Activated CD4-positive, alpha-beta T cell treated with anti-CD3 and anti-CD28 coated beads, Interleukin-2, amount 10 ng/mL, durations not matched to agents 24 days and 14 days (primary cell): ENCODE results near the gene MT1G. TPM values are rescaled to one million over a fixed set of nuclear protein-coding genes. Genes with fewer than 3 reads are reported as not detected.

Source experiments
- DNase-seq: peaks from one replicate; pipeline ENCODE4 v3.0.0; 2022
- H3K27ac Mint-ChIP-seq: one replicate; pipeline ENCODE4 v1.8.0; 2022; ENCODE audit warnings: mild to moderate bottlenecking, mixed read lengths
- H3K27me3 Mint-ChIP-seq: one replicate; pipeline ENCODE4 v1.8.0; 2022; ENCODE audit warnings: mixed read lengths
- H3K36me3 Mint-ChIP-seq: one replicate; pipeline ENCODE4 v1.8.0; 2022; ENCODE audit warnings: low read depth, mild to moderate bottlenecking, mixed read lengths
- H3K4me1 Mint-ChIP-seq: one replicate; pipeline ENCODE4 v1.8.0; 2021; ENCODE audit warnings: mixed read lengths
- H3K4me3 Mint-ChIP-seq: one replicate; pipeline ENCODE4 v1.8.0; 2022; ENCODE audit warnings: mild to moderate bottlenecking, moderate library complexity, mixed read lengths
- H3K9me3 Mint-ChIP-seq: one replicate; pipeline ENCODE4 v1.8.0; 2021; ENCODE audit warnings: mixed read lengths
- intact Hi-C: fragments of 100-400 bp; cut with micrococcal nuclease; formaldehyde crosslinking; loops from one replicate; pipeline ENCODE4 v1.15.1; 2023
- total RNA-seq: library from RNA; stranded (reverse); gene quantifications from 2 replicates; pipeline ENCODE4 v1.2.3, GENCODE V29; 2022

MT1G gene
- total RNA-seq, 1 donor from 2014 or later: 24.5 TPM

DNA sequence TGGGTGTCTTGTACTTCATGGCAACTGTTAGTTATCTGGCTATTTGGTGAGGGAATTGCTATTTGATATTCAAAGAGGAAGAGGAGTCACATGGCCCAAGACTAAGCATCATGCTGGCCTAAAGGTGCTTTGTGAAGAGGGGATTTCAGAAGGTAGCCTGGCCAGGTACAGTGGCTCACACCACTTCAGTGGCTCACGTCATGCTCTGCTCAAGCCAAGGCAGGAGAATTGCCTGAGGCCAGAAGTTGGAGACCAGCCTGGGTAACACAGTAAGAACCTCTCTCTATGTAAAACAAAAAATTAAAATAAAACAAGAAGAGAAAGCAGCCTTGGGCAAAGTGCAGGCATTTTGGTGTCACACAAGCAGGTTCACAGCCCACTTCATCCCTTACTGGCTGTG lies 22.6 kb downstream of the MT1G start:
- Mint-ChIP-seq H3K4me1 (peaks cover 20% of the 10 kb centered on the region), H3K9me3 (no peaks in the 10 kb centered on the region), H3K36me3 (no peaks in the 10 kb centered on the region), H3K27me3 (peaks cover 55% of the 10 kb centered on the region), H3K4me3 (no peak overlapping the region), H3K27ac (no peak overlapping the region)
- intact Hi-C loops: no loop called here
- no peak for DNase-seq

GRCh38 chr16:56643833-56644232 lies 24.0 kb downstream of the MT1G start:
- Mint-ChIP-seq H3K9me3 (no peaks in the 10 kb centered on the region), H3K4me3 (peak overlapping the region; percentile 81), H3K36me3 (no peaks in the 10 kb centered on the region), H3K4me1 (peaks cover 20% of the 10 kb centered on the region), H3K27me3 (peaks cover 62% of the 10 kb centered on the region), H3K27ac (peak overlapping the region; percentile 45)
- intact Hi-C loops: loop anchor here (1.0 to 2.0 kb wide), 3 partner anchors 19 to 39 kb away; partner anchors contain the start of gene MT1X
- no peak for DNase-seq

DNA sequence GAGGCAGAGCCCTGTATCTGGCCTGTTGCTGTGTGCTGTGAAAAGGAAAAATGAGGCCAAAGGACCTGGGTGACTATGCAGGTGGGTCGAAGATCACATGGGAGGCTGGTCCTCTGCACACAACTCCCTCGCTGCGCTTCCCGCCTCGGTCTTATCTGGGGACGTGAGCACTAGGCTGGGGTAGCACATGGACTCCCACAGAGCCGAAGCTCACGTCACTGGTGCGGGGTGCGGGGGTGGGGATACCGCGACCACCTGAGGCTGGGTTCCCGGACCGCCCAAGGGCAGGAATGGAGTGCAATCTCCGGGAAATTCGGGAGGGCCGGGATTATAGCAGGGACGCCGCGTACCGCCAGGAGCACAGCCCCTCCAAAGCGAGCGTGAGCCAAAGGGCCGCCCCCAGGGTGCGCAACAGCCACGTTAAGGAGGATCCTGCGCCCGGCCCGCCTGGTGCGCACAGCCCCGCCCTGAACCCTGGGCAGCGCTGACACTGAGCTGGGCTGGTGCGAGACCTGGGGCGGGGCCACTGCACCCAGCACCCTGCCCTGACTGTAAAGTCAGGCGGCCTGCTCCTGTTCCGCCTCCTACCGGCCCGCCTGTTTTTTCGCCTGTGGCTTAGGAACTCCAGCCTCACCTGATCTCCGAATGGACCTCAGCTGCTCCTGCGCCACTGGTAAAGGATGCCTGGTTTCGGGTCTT lies 24.6 kb downstream of the MT1G start:
- H3K4me3 Mint-ChIP-seq: peak overlapping the region; percentile 81
- H3K9me3 Mint-ChIP-seq: no peaks in the 10 kb centered on the region
- peaks cover 61% of the 10 kb centered on the region for H3K27me3 Mint-ChIP-seq
- peak; percentile 94 for DNase-seq
- H3K27ac Mint-ChIP-seq: peak overlapping the region; percentile 53
- H3K4me1 Mint-ChIP-seq: peaks cover 22% of the 10 kb centered on the region
- intact Hi-C loops: loop anchor here (1.0 to 2.0 kb wide), 3 partner anchors 20 to 40 kb away; partner anchors contain the start of gene MT1X
- no peaks in the 10 kb centered on the region for H3K36me3 Mint-ChIP-seq

DNA sequence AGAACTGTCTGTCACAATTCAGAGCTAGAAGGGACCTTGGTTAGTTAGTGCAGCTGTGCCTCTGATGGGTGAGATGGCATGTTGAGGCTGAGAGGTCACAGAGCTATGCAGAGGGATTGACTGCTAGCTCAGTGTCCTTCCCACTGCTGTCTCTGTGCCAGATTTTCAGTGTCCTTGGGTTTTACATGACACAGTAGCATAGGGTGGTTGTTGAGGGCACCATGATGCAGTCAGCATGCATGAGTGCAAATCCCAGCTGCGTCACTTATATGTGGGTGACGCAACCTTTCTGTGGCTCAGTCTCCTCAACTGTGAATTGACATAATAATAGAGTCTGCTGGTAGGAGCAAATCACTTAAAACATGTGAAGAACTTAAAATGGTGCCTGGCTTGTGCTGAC lies 26.7 kb downstream of the MT1G start:
- no peak for DNase-seq
- no peaks in the 10 kb centered on the region for H3K36me3 Mint-ChIP-seq
- H3K27me3 Mint-ChIP-seq: peaks cover 68% of the 10 kb centered on the region
- intact Hi-C loops: no loop called here
- no peak overlapping the region for H3K4me3 Mint-ChIP-seq
- no peaks in the 10 kb centered on the region for H3K9me3 Mint-ChIP-seq
- H3K27ac Mint-ChIP-seq: no peak overlapping the region
- peaks cover 27% of the 10 kb centered on the region for H3K4me1 Mint-ChIP-seq

DNA sequence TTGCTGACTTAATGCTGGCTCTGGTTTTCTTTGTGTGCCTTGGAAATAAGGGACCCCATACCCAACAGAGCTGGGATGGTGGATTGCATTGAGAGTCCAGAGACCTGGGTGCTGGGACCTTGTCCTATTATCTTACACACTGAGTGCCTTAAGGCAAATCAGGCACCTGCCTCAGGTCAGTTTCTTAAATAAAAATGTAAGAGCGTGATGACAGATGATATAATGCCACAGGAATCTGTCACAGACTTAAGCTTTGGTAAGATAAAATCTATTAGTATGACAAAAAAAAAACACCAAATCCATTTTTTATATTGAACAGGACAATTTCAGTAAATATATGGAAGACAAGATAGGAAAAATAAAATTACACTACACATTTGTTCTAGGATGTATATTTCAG lies 27.8 kb downstream of the MT1G start:
- no peak for DNase-seq
- H3K36me3 Mint-ChIP-seq: no peaks in the 10 kb centered on the region
- no peak overlapping the region for H3K27ac Mint-ChIP-seq
- intact Hi-C loops: no loop called here
- H3K4me1 Mint-ChIP-seq: peaks cover 34% of the 10 kb centered on the region
- no peaks in the 10 kb centered on the region for H3K9me3 Mint-ChIP-seq
- no peak overlapping the region for H3K4me3 Mint-ChIP-seq
- peaks cover 68% of the 10 kb centered on the region for H3K27me3 Mint-ChIP-seq

DNA sequence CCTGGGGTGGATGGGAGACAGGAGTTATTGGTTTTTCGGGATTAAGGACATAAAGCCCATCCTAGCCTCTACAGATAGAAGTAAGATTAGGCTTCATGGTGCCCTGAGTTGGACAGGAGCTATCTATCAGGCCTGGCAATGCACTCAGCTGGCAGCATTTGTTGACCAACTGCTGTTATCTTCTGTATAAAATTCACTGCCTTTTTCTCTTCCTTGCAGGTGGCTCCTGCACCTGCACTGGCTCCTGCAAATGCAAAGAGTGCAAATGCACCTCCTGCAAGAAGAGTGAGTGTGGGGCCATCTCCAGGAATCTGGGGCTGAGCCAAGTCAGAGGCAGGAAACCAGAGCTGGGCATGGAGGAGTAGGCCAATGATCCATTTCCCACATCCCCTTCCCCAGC lies 28.8 kb downstream of the MT1G start:
- H3K4me1 Mint-ChIP-seq: peaks cover 35% of the 10 kb centered on the region
- H3K36me3 Mint-ChIP-seq: peaks cover 3% of the 10 kb centered on the region
- no peak overlapping the region for H3K4me3 Mint-ChIP-seq
- DNase-seq: no peak
- intact Hi-C loops: no loop called here
- H3K27ac Mint-ChIP-seq: no peak overlapping the region
- H3K9me3 Mint-ChIP-seq: no peaks in the 10 kb centered on the region
- peaks cover 74% of the 10 kb centered on the region for H3K27me3 Mint-ChIP-seq

GRCh38 chr16:56637814-56638750 lies 29.8 kb downstream of the MT1G start, which contains the start of gene MT1A:
MT1A (plus strand) TSS chr16:56638666; CDS start chr16:56638739, 73 bp downstream.
- Mint-ChIP-seq H3K4me3 (peak within 1 kb of the TSS; percentile 82), H3K27me3 (peaks cover 82% of the 10 kb centered on the region), H3K27ac (no peak within 1 kb of the TSS), H3K36me3 (peaks cover 3% of the 10 kb centered on the region), H3K4me1 (peaks cover 30% of the 10 kb centered on the region), H3K9me3 (no peaks in the 10 kb centered on the region)
- intact Hi-C loops: no loop called here
- DNase-seq: peak; percentile 81

- Mint-ChIP-seq H3K9me3 (no peaks in the 10 kb centered on the region), H3K4me3 (no peak overlapping the region), H3K4me1 (peaks cover 27% of the 10 kb centered on the region), H3K27me3 (peaks cover 86% of the 10 kb centered on the region), H3K36me3 (peaks cover 3% of the 10 kb centered on the region), H3K27ac (no peak overlapping the region)
- intact Hi-C loops: no loop called here
- DNase-seq: no peak
Observed at GRCh38 chr16:56636616-56637413, 31.1 kb downstream of the MT1G start.

- peak; percentile 73 for DNase-seq
- Mint-ChIP-seq H3K9me3 (no peaks in the 10 kb centered on the region), H3K27me3 (peaks cover 90% of the 10 kb centered on the region), H3K27ac (no peak overlapping the region), H3K4me1 (peaks cover 31% of the 10 kb centered on the region), H3K36me3 (peaks cover 3% of the 10 kb centered on the region), H3K4me3 (peak overlapping the region; percentile 81)
- intact Hi-C loops: no loop called here
Observed at GRCh38 chr16:56635441-56635967, 32.4 kb downstream of the MT1G start.

DNA sequence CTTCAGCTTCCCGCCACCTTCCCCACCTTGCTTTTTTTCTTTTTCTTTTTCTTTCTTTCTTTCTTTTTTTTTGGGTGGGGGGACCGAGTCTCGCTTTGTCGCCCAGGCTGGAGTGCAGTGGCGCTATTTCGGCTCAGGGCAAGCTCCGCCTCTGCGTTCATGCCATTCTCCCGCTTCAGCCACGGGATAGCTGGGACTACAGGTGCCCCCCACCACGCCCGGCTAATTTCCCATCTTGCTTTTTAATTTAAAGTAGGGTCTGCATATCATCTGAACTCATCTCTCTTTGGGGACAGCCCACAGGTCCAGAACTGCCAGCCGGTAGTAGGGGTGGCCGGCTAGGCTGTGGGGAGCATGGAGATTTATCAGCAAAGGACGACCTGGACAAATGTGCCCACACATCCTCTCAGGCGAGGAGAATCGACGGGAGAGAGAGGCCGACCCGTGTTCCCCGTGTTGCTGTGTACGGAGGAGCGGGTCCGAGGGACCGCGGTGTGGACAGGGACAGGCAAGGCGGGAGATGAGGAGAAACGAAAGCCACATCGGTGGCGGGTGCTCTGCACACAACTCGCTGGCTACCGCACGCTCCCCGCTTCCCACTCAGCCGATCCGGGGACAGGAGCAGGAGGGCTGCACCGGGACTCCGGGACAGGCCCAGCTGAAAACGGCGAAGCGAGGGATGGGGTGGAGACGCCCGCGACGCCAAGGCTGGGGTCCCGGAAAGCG lies 33.0 kb downstream of the MT1G start:
- Mint-ChIP-seq H3K36me3 (peaks cover 3% of the 10 kb centered on the region), H3K27me3 (peaks cover 90% of the 10 kb centered on the region), H3K4me1 (peaks cover 37% of the 10 kb centered on the region), H3K9me3 (no peaks in the 10 kb centered on the region), H3K27ac (no peak overlapping the region), H3K4me3 (peak overlapping the region; percentile 81)
- intact Hi-C loops: no loop called here
- no peak for DNase-seq

DNA sequence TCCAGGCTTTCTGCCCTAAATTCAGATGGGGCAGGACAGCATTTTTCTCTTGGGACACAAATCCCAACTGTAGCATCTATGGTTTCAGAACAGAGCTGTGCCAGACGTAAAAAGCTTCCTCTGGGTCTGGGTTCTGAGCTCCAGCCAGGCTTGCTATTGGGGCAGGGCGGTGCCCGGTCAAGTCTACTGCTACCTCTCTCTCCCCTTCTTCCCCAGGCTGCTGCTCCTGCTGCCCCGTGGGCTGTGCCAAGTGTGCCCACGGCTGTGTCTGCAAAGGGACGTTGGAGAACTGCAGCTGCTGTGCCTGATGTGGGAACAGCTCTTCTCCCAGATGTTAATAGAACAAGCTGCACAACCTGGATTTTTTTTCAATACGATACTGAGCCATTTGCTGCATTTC lies 34.3 kb downstream of the MT1G start:
- no peaks in the 10 kb centered on the region for H3K9me3 Mint-ChIP-seq
- DNase-seq: no peak
- peaks cover 79% of the 10 kb centered on the region for H3K27me3 Mint-ChIP-seq

DNA sequence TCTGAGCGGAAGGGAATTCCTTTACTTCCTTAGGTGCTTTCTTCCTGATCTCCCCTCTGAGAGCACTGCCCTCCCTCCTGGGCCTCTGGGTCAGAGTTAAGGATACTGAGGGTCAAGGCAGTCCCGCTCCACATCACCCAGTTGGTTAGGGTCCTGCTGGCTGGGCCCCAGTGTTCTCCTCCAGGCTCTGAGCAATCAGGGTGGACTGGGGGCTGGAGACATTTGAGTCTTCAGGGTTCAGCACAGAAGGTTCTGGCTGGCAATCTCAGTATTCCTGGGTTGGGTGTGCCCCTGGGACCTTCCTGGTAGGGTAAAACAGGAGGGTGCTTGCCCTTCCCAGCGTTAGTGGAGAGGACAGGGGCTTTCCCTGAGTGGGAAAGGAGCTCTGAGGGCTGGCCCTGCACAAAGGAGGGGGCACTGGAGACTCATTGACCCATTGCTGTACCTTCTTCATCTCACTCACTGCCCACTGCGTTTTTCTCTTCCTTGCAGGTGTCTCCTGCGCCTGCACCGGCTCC lies 35.0 kb downstream of the MT1G start:
- DNase-seq: no peak
- H3K4me1 Mint-ChIP-seq: peaks cover 36% of the 10 kb centered on the region
- H3K4me3 Mint-ChIP-seq: peak overlapping the region; percentile 66
- no peaks in the 10 kb centered on the region for H3K9me3 Mint-ChIP-seq
- intact Hi-C loops: no loop called here
- peaks cover 76% of the 10 kb centered on the region for H3K27me3 Mint-ChIP-seq
- H3K36me3 Mint-ChIP-seq: peaks cover 3% of the 10 kb centered on the region
- H3K27ac Mint-ChIP-seq: no peak overlapping the region

More for the DNA sequence above, 34.3 kb downstream of the MT1G start:
- Mint-ChIP-seq H3K4me3 (no peak overlapping the region), H3K27ac (no peak overlapping the region), H3K4me1 (peaks cover 38% of the 10 kb centered on the region), H3K36me3 (peaks cover 3% of the 10 kb centered on the region)
- intact Hi-C loops: no loop called here
